Activated CD4-positive, alpha-beta memory T cell treated with anti-CD3 and anti-CD28 coated beads, Interleukin-2, amount 10 ng/mL, durations not matched to agents 7 days and 5 days (primary cell): ENCODE measurements around the gene RNF121. TPM values are rescaled to one million over a fixed set of nuclear protein-coding genes. Genes with fewer than 3 reads are reported as not detected.
A peak's percentile ranks its signal among the peaks of the same experiment; 100 is the strongest.

Source experiments
- CTCF ChIA-PET: fragments of 350-600 bp; sonication (Branson Sonifier 250); formaldehyde crosslinking; loops from one replicate; lab custom pipeline; 2021; ENCODE audit warnings: antibody characterized with exemption, inconsistent platforms; lab: Charles Lee
- POLR2A ChIA-PET: fragments of 350-600 bp; sonication (Branson Sonifier 250); formaldehyde crosslinking; loops from one replicate; lab custom pipeline; 2021; ENCODE audit warnings: antibody characterized with exemption; lab: Charles Lee
- DNase-seq: peaks from one replicate; pipeline ENCODE4 v3.0.0-alpha.2; 2020
- H3K27ac Mint-ChIP-seq: one replicate; pipeline ENCODE4 v1.8.0; 2021; ENCODE audit warnings: mild to moderate bottlenecking, mixed read lengths
- H3K27me3 Mint-ChIP-seq: one replicate; pipeline ENCODE4 v1.8.0; 2021; ENCODE audit warnings: mixed read lengths
- H3K36me3 Mint-ChIP-seq: one replicate; pipeline ENCODE4 v1.8.0; 2021; ENCODE audit warnings: low read depth, mixed read lengths
- H3K4me1 Mint-ChIP-seq: one replicate; pipeline ENCODE4 v1.8.0; 2021; ENCODE audit warnings: mixed read lengths
- H3K4me3 Mint-ChIP-seq: one replicate; pipeline ENCODE4 v1.8.0; 2021; ENCODE audit warnings: mild to moderate bottlenecking, mixed read lengths
- H3K9me3 Mint-ChIP-seq: one replicate; pipeline ENCODE4 v1.8.0; 2021; ENCODE audit warnings: mixed read lengths
- total RNA-seq, 2 experiments: library from RNA; stranded (reverse); gene quantifications; one replicate each; pipeline ENCODE4 v1.2.3, GENCODE V29; 2021

RNF121 gene
- total RNA-seq, 2 experiments from 2014 or later, result 25.7 to 28.1 TPM

DNA sequence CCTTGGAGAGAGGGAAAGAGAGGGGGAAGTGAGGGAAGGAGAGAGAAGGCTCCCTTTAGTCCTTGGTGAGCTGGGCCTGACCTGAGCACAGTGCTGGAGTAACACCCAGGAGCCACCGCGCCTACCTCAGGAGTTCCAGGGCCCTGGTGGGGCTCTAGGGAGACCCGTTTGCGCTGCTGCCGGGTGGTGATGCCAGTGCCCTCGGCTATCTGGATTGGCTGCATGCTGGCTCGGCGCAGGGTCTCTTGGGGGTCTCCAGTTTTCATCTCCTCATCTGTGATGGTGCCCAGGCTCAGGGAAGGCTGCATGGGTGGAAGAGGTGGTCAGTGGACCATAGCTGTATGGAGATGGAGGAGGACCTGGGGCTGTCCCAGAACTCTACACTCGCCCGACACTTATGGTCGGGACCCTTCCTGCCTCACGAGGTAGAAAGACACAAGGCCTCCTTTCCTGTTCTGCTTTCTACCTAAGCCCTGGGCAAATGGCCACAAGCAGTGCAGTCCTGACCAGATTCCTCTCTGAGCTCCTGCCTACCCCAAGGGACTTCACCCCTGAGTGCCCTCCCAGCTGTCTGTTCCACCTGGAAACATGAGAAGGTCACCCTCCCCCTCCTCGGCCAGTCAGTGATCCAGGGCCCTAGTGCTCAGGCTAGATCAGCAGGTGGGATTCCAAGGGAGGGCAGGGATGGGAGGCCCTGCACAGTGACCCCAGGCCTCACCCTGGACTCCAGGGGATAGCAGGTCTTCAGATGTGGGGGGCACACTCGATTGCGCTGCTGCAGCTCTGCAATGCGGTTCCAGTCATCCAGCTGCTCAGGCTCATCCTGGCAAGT, 75.9 kb downstream of the RNF121 start:
- Mint-ChIP-seq H3K27ac (no peak overlapping the region), H3K4me3 (no peak overlapping the region), H3K4me1 (peaks cover 5% of the 10 kb centered on the region), H3K9me3 (no peaks in the 10 kb centered on the region), H3K36me3 (peaks cover 74% of the 10 kb centered on the region), H3K27me3 (no peaks in the 10 kb centered on the region)
- ChIA-PET POLR2A (no interaction called here), CTCF (no interaction called here)
- no peak for DNase-seq

DNA sequence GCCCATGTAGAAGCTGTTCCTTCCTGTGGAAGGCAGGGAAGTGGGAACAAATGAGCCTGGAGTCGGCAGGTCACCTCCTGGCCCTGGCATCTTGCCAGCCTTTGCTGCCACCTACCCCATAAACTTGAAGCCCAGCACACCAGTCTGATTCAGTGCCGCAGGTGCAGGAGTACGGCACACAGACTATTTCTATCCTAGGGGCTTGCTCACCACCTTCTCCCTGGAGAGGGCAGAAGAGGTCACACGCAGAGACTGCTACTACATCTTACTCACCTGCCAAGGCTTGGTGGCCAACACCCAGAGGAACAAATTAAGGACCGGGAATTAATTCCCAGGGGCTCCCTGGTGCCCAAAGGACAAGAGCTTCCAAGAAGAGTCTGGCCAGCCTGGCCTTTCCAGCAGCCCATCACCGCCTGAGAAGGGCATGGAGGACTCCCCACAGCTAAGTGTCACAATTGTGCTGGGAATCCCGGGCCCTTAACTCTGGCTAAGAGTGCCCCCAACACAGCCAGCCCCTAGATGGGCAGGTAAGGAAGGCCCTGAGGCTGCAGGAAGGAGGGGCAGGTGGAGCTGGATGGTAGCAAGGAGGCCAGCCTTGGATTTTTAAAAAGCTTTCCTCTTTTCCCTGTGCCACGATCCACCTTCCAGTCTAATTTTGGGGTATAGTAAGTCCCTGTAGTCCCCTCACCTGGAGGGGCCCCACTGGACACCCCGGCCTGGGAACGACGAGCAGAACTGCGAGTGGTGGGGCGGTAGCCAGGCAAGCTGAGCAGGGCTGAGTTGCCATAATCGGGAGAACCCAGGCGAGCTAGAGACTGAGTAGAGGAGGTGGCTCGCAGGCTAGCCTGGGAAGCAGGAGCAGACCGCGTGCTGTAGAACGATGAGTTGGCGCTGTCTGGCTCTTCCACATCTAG, 76.8 kb downstream of the RNF121 start:
- DNase-seq, result no peak
- Mint-ChIP-seq H3K9me3 (no peaks in the 10 kb centered on the region), H3K27me3 (no peaks in the 10 kb centered on the region), H3K36me3 (peaks cover 75% of the 10 kb centered on the region), H3K4me1 (no peaks in the 10 kb centered on the region), H3K4me3 (no peak overlapping the region), H3K27ac (no peak overlapping the region)
- POLR2A ChIA-PET, result interaction anchor here (1.3 kb wide), 1 partner anchor 77 kb away, joined by 3 read pairs; the partner anchor contains the start of genes RNF121 and XNDC1N
- CTCF ChIA-PET, result no interaction called here

DNA sequence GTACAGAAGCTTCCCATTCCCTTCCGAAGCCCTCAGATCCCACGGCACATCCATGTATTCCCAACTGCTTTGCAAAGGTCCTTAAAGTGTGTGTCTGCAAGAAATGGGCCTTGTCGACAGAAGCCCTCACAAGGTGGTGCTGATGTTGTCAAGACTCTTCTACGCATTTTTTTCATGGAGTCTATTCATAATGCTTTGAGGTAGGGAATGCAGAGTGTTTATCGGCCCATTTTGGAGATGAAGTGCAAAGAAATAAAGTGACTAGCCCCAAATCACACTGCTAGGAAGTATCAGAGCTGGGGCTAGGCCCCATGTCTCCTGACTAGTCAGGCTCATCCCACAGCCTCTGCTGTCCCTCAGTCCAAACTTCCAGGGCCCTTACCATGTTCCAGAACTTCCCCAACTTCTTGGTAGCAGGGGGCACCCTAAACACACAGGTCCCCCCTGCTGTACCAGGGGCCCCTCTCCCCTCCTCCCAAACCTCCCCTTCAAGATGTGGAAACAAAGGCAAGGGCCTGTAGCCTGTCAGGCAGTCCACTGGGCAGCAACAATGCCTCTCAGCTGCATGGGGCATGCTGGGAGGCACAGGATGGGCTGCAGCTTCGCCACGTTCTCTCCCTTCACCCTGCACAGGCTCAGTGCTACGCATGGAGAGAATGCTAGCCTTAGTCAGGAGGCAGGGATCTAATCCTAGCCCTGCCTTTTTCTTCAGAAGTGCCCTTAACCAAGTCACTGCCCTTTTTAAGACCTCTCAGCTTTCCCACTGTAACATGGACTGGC, 77.7 kb downstream of the RNF121 start:
- no peaks in the 10 kb centered on the region for H3K27me3 Mint-ChIP-seq
- no peak overlapping the region for H3K27ac Mint-ChIP-seq
- peaks cover 77% of the 10 kb centered on the region for H3K36me3 Mint-ChIP-seq
- H3K4me3 Mint-ChIP-seq, result no peak overlapping the region
- POLR2A ChIA-PET, result interaction anchor here (1.3 kb wide), 1 partner anchor 78 kb away, joined by 3 read pairs; the partner anchor contains the start of genes RNF121 and XNDC1N
- DNase-seq, result no peak
- no peaks in the 10 kb centered on the region for H3K9me3 Mint-ChIP-seq
- H3K4me1 Mint-ChIP-seq, result no peaks in the 10 kb centered on the region
- CTCF ChIA-PET, result no interaction called here

DNA sequence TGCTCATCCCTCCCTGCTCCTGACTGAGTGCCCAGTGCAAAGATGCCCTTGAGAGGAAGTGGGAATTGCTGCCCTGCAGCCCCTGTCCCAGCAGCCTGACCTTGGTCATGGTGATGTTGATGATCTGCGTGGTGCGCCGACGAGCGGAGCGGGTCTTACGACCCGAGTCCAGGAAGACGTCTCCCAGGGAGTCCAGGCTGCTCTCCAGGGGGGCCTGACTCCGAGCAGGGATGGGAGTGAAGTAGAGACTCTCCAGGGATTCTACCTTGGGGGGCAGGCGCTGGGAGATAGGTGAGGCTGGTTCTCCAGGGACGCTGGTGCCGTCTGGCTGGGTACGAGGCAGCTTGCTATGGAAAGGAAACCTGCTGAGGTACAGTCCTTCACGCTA, 78.2 kb downstream of the RNF121 start:
- no peak for DNase-seq
- no peak overlapping the region for H3K27ac Mint-ChIP-seq
- H3K27me3 Mint-ChIP-seq, result no peaks in the 10 kb centered on the region
- CTCF ChIA-PET, result interaction anchor here (0.9 kb wide), 1 partner anchor 28 kb away, joined by 3 read pairs; no protein-coding TSS in a partner anchor
- no peaks in the 10 kb centered on the region for H3K9me3 Mint-ChIP-seq
- no peaks in the 10 kb centered on the region for H3K4me1 Mint-ChIP-seq
- POLR2A ChIA-PET, result interaction anchor here (1.3 kb wide), 1 partner anchor 78 kb away, joined by 3 read pairs; the partner anchor contains the start of genes RNF121 and XNDC1N
- H3K36me3 Mint-ChIP-seq, result peaks cover 77% of the 10 kb centered on the region
- H3K4me3 Mint-ChIP-seq, result no peak overlapping the region

DNA sequence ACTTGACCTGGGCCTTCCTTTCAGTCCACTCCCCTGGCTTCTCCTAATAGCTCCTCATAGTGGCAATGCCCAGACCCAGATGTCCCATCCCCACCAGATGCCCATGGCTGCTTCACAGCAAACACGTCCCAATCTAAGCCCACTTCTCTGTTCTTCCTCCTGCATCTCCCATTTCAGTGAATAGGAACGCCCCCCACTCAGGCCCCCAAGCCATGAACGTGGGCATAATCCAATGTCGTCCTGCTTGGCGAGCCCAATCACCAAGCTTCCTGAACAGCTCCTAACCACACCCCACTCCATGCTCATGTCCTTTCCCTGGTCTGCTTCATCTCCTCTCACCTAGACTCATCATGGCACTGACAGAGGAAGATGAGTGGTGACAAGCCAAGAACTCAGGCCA, 78.7 kb downstream of the RNF121 start:
- H3K9me3 Mint-ChIP-seq, result no peaks in the 10 kb centered on the region
- no peaks in the 10 kb centered on the region for H3K4me1 Mint-ChIP-seq
- ChIA-PET POLR2A (interaction anchor here (1.0 to 1.2 kb wide), 2 partner anchors 10 to 59 kb away, joined by 3 to 5 read pairs; partner anchors contain the start of gene IL18BP), CTCF (interaction anchor here (0.9 kb wide), 1 partner anchor 29 kb away, joined by 3 read pairs; no protein-coding TSS in a partner anchor)
- no peak overlapping the region for H3K4me3 Mint-ChIP-seq
- H3K27me3 Mint-ChIP-seq, result no peaks in the 10 kb centered on the region
- no peak for DNase-seq
- no peak overlapping the region for H3K27ac Mint-ChIP-seq
- peaks cover 74% of the 10 kb centered on the region for H3K36me3 Mint-ChIP-seq

DNA sequence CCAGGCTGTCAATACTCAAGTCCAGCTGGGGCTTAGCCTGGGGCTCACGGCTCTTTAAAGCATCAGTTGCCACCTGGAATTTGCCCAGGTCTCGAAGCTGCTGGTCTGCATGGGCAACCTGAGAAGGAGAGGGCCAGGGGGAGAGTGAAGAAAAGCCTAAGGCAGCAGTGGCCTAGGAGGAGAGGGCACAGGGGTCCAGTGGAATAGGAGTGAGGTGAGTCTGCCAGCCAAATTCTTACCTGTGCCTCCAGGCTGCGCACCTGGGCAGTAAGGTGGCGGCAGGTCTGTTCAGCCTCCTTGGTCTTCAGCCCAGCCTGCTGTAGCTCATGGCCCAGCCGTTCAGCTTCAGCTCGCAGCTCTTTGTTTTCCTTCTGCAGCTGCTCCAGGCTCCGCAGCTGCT, 79.9 kb downstream of the RNF121 start:
- ChIA-PET POLR2A (interaction anchor here (1.8 kb wide), 1 partner anchor 11 kb away, joined by 8 read pairs; the partner anchor contains the start of gene IL18BP), CTCF (no interaction called here)
- H3K36me3 Mint-ChIP-seq, result peaks cover 67% of the 10 kb centered on the region
- H3K4me3 Mint-ChIP-seq, result no peak overlapping the region
- H3K27ac Mint-ChIP-seq, result peak overlapping the region; percentile 29
- no peaks in the 10 kb centered on the region for H3K4me1 Mint-ChIP-seq
- H3K9me3 Mint-ChIP-seq, result no peaks in the 10 kb centered on the region
- no peak for DNase-seq
- H3K27me3 Mint-ChIP-seq, result no peaks in the 10 kb centered on the region

DNA sequence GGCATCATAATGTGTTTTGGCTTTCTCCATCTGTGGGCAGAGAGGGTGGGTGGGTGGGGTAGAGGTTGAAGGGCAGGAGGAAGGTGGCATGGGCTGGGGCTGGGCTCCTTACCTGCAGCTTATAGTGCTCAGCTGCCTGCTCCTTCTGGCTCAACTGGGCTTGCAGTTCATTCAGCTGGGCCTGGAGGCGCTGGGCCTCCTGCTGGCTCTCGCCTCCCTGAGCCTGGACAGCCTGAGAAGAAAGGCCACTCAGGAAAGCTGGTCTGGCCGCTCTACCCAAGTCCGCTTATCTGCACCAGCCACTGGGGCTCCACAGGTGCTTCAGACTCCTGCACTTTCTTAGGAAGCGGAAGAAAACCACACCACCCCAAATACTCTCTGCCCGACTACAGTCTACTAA, 80.3 kb downstream of the RNF121 start:
- Mint-ChIP-seq H3K9me3 (no peaks in the 10 kb centered on the region), H3K4me3 (no peak overlapping the region), H3K27me3 (no peaks in the 10 kb centered on the region), H3K36me3 (peaks cover 69% of the 10 kb centered on the region), H3K4me1 (no peaks in the 10 kb centered on the region), H3K27ac (no peak overlapping the region)
- no peak for DNase-seq
- ChIA-PET POLR2A (interaction anchor here (1.8 kb wide), 1 partner anchor 11 kb away, joined by 8 read pairs; the partner anchor contains the start of gene IL18BP), CTCF (interaction anchor here (0.6 kb wide), 1 partner anchor 76 kb away, joined by 3 read pairs; no protein-coding TSS in a partner anchor)

DNA sequence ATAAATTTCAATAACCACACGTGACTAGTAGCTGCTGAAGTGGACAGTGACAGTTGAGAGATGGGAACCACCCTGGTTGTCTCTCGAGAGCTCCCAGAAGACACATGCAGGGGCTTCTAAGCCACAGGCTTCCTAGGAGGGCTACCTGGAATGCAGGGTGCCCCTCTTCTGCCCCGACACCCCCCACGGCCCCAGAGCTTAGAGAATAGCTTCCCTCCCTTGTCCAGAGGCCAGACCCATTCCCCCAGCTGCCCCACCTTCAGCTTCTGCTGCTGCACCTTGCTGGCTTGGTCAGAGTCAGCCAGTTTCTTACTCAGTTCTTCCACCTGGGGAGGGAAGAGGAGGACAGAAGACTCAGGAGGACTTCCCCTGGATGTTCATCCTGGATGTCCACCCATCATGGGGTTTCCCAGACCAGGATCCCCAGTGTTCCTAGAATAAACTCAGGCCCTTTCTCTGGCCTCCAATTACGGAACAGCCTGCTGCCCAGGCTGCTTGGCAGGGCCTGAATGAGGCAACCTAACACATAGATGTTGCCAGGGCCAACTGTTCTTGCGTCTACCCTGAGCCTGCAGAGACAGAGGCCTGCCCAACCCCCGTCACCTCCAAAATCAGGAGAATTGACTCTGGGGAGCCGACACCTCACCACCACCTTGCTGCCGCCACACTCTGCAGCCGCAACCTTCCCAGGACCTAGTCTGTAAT, 81.8 kb downstream of the RNF121 start:
- DNase-seq, result no peak
- H3K36me3 Mint-ChIP-seq, result peaks cover 76% of the 10 kb centered on the region
- ChIA-PET POLR2A (interaction anchor here (1.8 kb wide), 1 partner anchor 13 kb away, joined by 8 read pairs; the partner anchor contains the start of gene IL18BP), CTCF (no interaction called here)
- H3K4me3 Mint-ChIP-seq, result no peak overlapping the region
- H3K27me3 Mint-ChIP-seq, result no peaks in the 10 kb centered on the region
- no peak overlapping the region for H3K27ac Mint-ChIP-seq
- no peaks in the 10 kb centered on the region for H3K4me1 Mint-ChIP-seq
- H3K9me3 Mint-ChIP-seq, result no peaks in the 10 kb centered on the region

DNA sequence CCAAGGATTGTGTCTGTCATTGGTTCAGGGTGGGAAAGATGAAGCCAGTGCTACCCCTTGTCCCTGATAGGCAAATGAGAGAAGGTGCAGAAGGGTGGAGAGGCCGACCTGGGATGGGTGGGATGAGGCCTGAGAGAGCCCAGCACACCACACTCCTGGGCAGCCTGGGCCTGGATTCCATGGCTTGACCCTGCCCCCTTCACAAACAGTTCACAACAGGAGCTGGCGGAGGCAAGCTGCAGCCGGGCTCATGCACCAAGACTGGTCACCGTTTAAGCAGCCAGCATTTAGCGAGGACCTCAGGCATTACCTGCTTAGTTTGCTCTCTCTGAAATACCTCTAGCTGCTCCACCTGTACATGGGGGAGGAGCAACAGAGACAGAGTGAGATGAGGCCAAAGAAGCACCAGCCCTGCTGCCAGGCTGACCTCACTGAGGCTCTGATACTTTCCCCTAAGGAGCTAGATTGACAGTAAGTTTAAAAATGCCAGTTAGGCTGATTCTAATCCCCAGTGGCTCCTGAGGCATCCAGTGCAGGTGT, 83.3 kb downstream of the RNF121 start:
- H3K36me3 Mint-ChIP-seq, result peaks cover 77% of the 10 kb centered on the region
- CTCF ChIA-PET, result interaction anchor here (5.8 kb wide), 1 partner anchor 13 kb away, joined by 30 read pairs; no protein-coding TSS in a partner anchor

DNA sequence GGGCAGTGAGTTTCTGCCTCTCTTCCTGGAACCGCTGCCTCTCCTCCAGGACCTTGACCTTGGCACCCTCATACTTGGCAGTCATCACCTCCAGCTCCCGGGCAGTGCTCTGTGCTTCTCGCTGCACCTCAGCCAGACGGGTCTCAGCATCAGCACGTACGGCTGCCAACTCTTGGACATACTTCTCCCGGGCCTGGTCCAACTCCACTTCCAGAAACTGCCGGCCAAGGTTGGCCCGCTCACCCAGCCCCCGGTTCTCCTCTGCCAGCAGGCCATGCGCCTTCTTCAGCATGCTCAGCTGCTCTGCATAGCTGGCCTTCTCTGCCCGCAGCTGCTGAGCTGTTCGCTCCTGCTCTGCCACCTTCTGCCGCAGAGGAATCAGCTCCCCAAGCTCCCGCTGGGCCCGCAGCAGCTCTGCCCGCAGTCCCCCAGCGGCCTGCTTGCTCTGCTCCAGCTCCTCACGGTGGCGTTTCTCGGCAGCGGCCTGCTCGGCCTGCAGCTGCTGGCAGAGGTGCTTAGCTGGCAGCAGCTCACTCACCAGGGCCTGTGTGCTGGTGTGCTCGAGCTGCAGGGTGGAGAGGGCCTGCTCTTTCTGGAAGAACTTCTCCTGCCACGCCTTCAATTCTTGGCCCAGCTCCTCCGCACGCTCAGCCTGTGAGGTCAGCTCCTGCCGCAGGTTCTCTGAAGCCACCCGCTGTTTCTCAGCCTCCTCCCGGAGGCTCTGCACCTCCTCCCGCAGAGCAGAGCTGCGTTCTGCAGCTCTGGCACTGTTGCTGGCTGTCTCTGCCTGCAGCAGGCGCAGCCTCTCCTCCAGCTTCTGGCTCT, 84.3 kb downstream of the RNF121 start:
- no peak overlapping the region for H3K27ac Mint-ChIP-seq
- no peaks in the 10 kb centered on the region for H3K9me3 Mint-ChIP-seq
- POLR2A ChIA-PET, result interaction anchor here (1.2 to 2.0 kb wide), 2 partner anchors 10 to 13 kb away, joined by 3 to 6 read pairs; no protein-coding TSS in a partner anchor
- DNase-seq, result no peak
- H3K4me3 Mint-ChIP-seq, result no peak overlapping the region
- H3K4me1 Mint-ChIP-seq, result no peaks in the 10 kb centered on the region
- H3K36me3 Mint-ChIP-seq, result peaks cover 78% of the 10 kb centered on the region
- CTCF ChIA-PET, result interaction anchor here (1.1 to 5.8 kb wide), 3 partner anchors 9 to 34 kb away, joined by 4 to 30 read pairs (median 7); no protein-coding TSS in a partner anchor
- H3K27me3 Mint-ChIP-seq, result no peaks in the 10 kb centered on the region

More for the DNA sequence above, 83.3 kb downstream of the RNF121 start:
- Mint-ChIP-seq H3K4me3 (no peak overlapping the region), H3K27me3 (no peaks in the 10 kb centered on the region), H3K27ac (no peak overlapping the region), H3K9me3 (no peaks in the 10 kb centered on the region), H3K4me1 (no peaks in the 10 kb centered on the region)
- POLR2A ChIA-PET, result interaction anchor here (2.0 kb wide), 1 partner anchor 12 kb away, joined by 6 read pairs; no protein-coding TSS in a partner anchor
- DNase-seq, result no peak
